ENCODE results near the gene HSD17B1. TPM values are rescaled to one million over a fixed set of nuclear protein-coding genes. Genes with fewer than 3 reads are reported as not detected.

Gene HSD17B1
- total and polyA plus RNA-seq, 2 of the 4 experiments (the other 2 are of a cell fraction), result 0.72 to 1.4 TPM

GRCh38 chr17:42530952-42531454 is 21.7 kb upstream of the HSD17B1 start:
- in situ Hi-C loops (cut with MboI; ENCODE audit: low sequenced_read_pairs), result no loop called here
- Histone ChIP-seq H3K14ac (replicated peaks; ENCODE audit: low read depth, low read length) (peak overlapping the region; percentile 72), H2BK20ac (ENCODE audit: low read depth, low read length) (no peak overlapping the region), H3K36me3 (ENCODE audit: control insufficient read depth, insufficient read depth, low read length) (no peaks in the 10 kb centered on the region), H3K4me2 (ENCODE audit: low read depth, low read length) (no peak overlapping the region), H2BK120ac (ENCODE audit: low read depth, low read length) (peak overlapping the region; percentile 35), H3K9me1 (ENCODE audit: insufficient read depth, low read length) (peaks cover 20% of the 10 kb centered on the region), H3K27ac (ENCODE audit: insufficient read depth, low read length) (no peak overlapping the region), H2BK15ac (ENCODE audit: low read depth, low read length) (no peak overlapping the region), H4K20me1 (ENCODE audit: insufficient read depth, low read length) (no peaks in the 10 kb centered on the region), H3K56ac (ENCODE audit: extremely low read depth, insufficient read depth, low read length) (no peak overlapping the region), H3K4me3 (ENCODE audit: insufficient read depth, low read depth, low read length) (no peak overlapping the region), H3K9ac (ENCODE audit: low read depth, low read length) (no peak overlapping the region), H2AFZ (replicated peaks; ENCODE audit: low read length, poor library complexity) (no peak overlapping the region), H3K18ac (ENCODE audit: low read depth, low read length) (no peak overlapping the region), H2BK5ac (ENCODE audit: low read depth, low read length, poor library complexity, severe bottlenecking) (peak overlapping the region; percentile 17), H3K23ac (ENCODE audit: low read depth, low read length) (peak overlapping the region; percentile 44; the same call in 1 of the 2 replicates), H4K8ac (ENCODE audit: low read depth in 2 of 2, low read length in 2 of 2) (peak overlapping the region in 1 of 2 experiments; percentile 84; a peak in 1 of 4 replicates), H3K9me3 (ENCODE audit: control insufficient read depth, insufficient read depth, low read length) (no peaks in the 10 kb centered on the region), H2AK9ac (replicated peaks; ENCODE audit: low read depth, low read length, poor library complexity) (no peak overlapping the region), H3K79me1 (ENCODE audit: low read depth in 1 of 2, low read length in 2 of 2) (peaks cover 3 to 19% of the 10 kb centered on the region in 2 experiments; a peak in 2 of 4 replicates), H4K5ac (ENCODE audit: low read depth, low read length) (0 out of 2 replicates have a peak overlapping the region, but pooled peaks have one; percentile 13), H3K4me1 (ENCODE audit: control insufficient read depth, insufficient read depth, low read length) (peaks cover 26% of the 10 kb centered on the region), H2AK5ac (ENCODE audit: low read depth, low read length) (peak overlapping the region; percentile 10; the same call in 1 of the 2 replicates), H3K27me3 (ENCODE audit: control insufficient read depth, insufficient read depth, low read length) (no peaks in the 10 kb centered on the region), H3K4ac (ENCODE audit: low read depth, low read length) (peak overlapping the region; percentile 76), H4K91ac (ENCODE audit: insufficient read depth, low read depth, low read length) (peak overlapping the region; percentile 8; the same call in 1 of the 2 replicates)
- ChIA-PET CTCF (interaction anchor here (0.8 to 1.2 kb wide), 2 partner anchors 10 to 209 kb away, joined by 3 to 4 read pairs; no protein-coding TSS in a partner anchor), POLR2A (ENCODE audit: unreplicated experiment) (no interaction called here)
- BruUV-seq (replicated peaks), result no TSS peak
- DNase-seq (no peak), ATAC-seq (ENCODE audit: low read depth) (no peak)
- dilution Hi-C loops (cut with HindIII; ENCODE audit: low sequenced_read_pairs, unreplicated experiment), result no loop called here
- intact Hi-C loops (cut with micrococcal nuclease), result no loop called here
- no peak for TF ChIP-seq MAFK (IDR thresholded peaks at IDR 0.05; ENCODE audit: low read depth, low read length)
- TF ChIP-seq RAD21 (IDR thresholded peaks at IDR 0.05; ENCODE audit: low read length), result no peak
- TF ChIP-seq, protein P1, sequence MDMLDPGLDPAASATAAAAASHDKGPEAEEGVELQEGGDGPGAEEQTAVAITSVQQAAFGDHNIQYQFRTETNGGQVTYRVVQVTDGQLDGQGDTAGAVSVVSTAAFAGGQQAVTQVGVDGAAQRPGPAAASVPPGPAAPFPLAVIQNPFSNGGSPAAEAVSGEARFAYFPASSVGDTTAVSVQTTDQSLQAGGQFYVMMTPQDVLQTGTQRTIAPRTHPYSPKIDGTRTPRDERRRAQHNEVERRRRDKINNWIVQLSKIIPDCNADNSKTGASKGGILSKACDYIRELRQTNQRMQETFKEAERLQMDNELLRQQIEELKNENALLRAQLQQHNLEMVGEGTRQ (IDR thresholded peaks at IDR 0.05; ENCODE audit: low read depth, low read length), result no peak
- no peak for TF ChIP-seq CTCF (conservative IDR thresholded peaks at IDR 0.05; ENCODE audit: low read depth, low read length)
- TF ChIP-seq FOS (IDR thresholded peaks at IDR 0.05; ENCODE audit: low read depth, low read length), result no peak
- TF ChIP-seq CHD1 (IDR thresholded peaks at IDR 0.05; ENCODE audit: low read depth, low read length), result no peak
- TF ChIP-seq MXI1 (IDR thresholded peaks at IDR 0.05; ENCODE audit: borderline replicate concordance, low read depth, low read length), result no peak
- TF ChIP-seq MAZ (IDR thresholded peaks at IDR 0.05; ENCODE audit: borderline replicate concordance, low read depth, low read length), result no peak
- no peak for TF ChIP-seq RFX5 (IDR thresholded peaks at IDR 0.05; ENCODE audit: low read depth, low read length)
- TF ChIP-seq BHLHE40 (IDR thresholded peaks at IDR 0.05; ENCODE audit: low read depth, low read length), result no peak
- TF ChIP-seq RCOR1 (IDR thresholded peaks at IDR 0.05; ENCODE audit: insufficient replicate concordance, low read length), result no peak
- no peak for TF ChIP-seq POLR2A (IDR thresholded peaks at IDR 0.05; ENCODE audit: low read depth, low read length)
- TF ChIP-seq SMC3 (IDR thresholded peaks at IDR 0.05; ENCODE audit: low read depth, low read length), result no peak
- TF ChIP-seq ELK1 (IDR thresholded peaks at IDR 0.05; ENCODE audit: borderline replicate concordance, low read depth, low read length), result no peak
- TF ChIP-seq CEBPB (IDR thresholded peaks at IDR 0.05; ENCODE audit: low read depth, low read length), result no peak
- WGBS, 2 experiments (ENCODE audit: extremely low coverage in 2 of 2, insufficient read length in 1 of 2), result 100% methylated on average over 1 of the region's 2 CpGs; no CpG with 5 or more reads in 1 of the 2 experiments

All from IMR-90 (cell line).